Aorta (tissue), 5 donors: ENCODE measurements around the gene CD247. TPM values are rescaled to one million over a fixed set of nuclear protein-coding genes. Genes with fewer than 3 reads are reported as not detected.

ENCODE experiments used
- ATAC-seq: fragments of 200-7000 bp; cut with Tn5 transposase; one replicate; pipeline ENCODE4 v1.9.1; 2022; ENCODE audit warnings: moderate library complexity; ENCODE audit not compliant: low FRiP score
- DNase-seq, 2 donors: peaks; one replicate each; pipeline ENCODE4 v3.0.0-alpha.2; 2020
- H3K27ac ChIP-seq, 2 donors: one replicate each; pipeline ENCODE4 v1.5.1; 2013; ENCODE audit warnings: low read length in 2 of 2, mild to moderate bottlenecking in 2 of 2, moderate library complexity in 2 of 2, control low read depth in 1 of 2, inconsistent platforms in 1 of 2, low read depth in 1 of 2
- H3K27me3 ChIP-seq, 2 donors: one replicate each; pipeline ENCODE4 v1.6.1; 2013; ENCODE audit warnings: control low read depth in 1 of 2, low read length in 1 of 2, mild to moderate bottlenecking in 1 of 2, moderate library complexity in 1 of 2; ENCODE audit not compliant: insufficient read depth in 2 of 2, control insufficient read depth in 1 of 2
- H3K36me3 ChIP-seq, 2 donors: one replicate each; pipeline ENCODE4 v1.6.1; 2013; ENCODE audit warnings: control low read depth in 1 of 2, low read length in 1 of 2, mild to moderate bottlenecking in 1 of 2; ENCODE audit not compliant: insufficient read depth in 2 of 2, control insufficient read depth in 1 of 2
- H3K4me1 ChIP-seq, 2 donors: one replicate each; pipeline ENCODE4 v1.6.1; 2013; ENCODE audit warnings: low read length in 2 of 2, control low read depth in 1 of 2, mild to moderate bottlenecking in 1 of 2, moderate library complexity in 1 of 2; ENCODE audit not compliant: insufficient read depth in 2 of 2, control insufficient read depth in 1 of 2
- H3K4me3 ChIP-seq, 2 donors: one replicate each; pipeline ENCODE4 v1.5.1; 2013; ENCODE audit warnings: low read length in 2 of 2, control low read depth in 1 of 2, mild to moderate bottlenecking in 1 of 2
- H3K9me3 ChIP-seq: one replicate; pipeline ENCODE4 v1.6.1; 2013; ENCODE audit warnings: mild to moderate bottlenecking, low read length; ENCODE audit not compliant: control insufficient read depth
- WGBS, 2 donors: extraction: QIAGEN DNeasy Blood & Tissue Kit; methylation state at CpG; one replicate each; pipeline ENCODE4 v1.1.7; 2013; 5-methylcytosine and 5-hydroxymethylcytosine counted together
- intact Hi-C, 2 donors: fragments of 100-400 bp; cut with DNase I; formaldehyde crosslinking; loops; one replicate each; pipeline versions ENCODE4 v1.14.2 to v1.15.0; 2022
- polyA plus RNA-seq, 2 donors: library from polyadenylated mRNA; stranded (reverse); fragments of 200-250 nt; gene quantifications; one replicate each; pipeline ENCODE4 v1.2.3, GENCODE V29; 2013
- total RNA-seq, 2 donors: library from RNA; stranded (reverse); fragmentation: NEBNext Ultra II Directional; extraction: Animal tissue kit (Norgen Biotek cat#: 25700); gene quantifications; one replicate each; pipeline ENCODE4 v1.2.1, GENCODE V29; 2021
- donor health status: healthy with polysubstance abuse.
- donor health status: Bipolar disorder and iron deficiency.
- donor health status: DM: no; HTN: no; CAD: no.
- donor health status: DM: no; HTN: no; CAD: no.
- donor health status: DM: yes; HTN: yes; CAD: no.

The CD247 gene
- total and polyA plus RNA-seq, 4 donors = 0.64 to 4.3 (median 4.0) TPM; not detected in 1

DNA sequence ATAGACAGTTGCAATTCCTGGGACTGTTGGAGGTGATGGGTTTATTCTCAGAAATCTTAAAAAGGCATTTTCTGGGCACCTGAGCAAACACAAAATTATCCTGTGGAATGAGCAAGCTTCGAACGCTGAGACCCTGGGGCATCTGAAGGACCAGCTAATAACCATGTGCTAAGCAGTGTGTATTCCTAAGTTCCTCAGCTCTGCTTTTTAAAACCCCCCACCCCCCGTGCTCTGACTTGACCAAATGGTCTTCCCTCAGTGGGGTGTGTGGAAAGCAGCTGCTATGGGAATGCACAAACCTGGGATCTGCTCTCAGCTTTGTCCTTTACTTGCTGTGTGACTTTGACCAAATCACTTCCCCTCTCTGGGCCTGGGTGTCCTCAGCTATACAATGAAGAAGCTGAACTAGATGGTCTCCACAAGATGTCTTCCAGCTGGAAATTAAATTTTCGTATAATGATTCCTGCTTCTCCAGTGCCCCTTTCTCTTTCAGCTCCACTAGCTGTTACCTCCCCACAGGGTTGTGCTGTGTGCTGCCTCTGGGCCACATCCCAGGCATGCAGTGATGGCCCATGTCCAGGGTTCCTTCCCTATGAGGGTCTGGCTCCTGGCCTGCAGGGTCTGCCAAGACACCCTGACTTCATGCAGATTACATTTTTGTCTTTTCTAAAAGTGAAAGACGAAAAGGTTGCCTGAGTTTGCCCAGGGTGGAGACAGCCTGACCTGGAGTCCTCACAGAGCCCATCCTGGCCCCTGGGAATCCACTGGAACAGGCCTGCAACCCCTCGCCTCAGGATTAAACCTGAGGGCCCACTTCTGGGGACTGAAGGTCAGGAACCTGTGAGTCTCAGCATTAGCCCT lies 14.9 kb upstream of the CD247 start:
- Histone ChIP-seq H3K4me3 (no peak overlapping the region), H3K4me1 (no peaks in the 10 kb centered on the region), H3K27ac (no peak overlapping the region), H3K36me3 (no peaks in the 10 kb centered on the region), H3K27me3 (no peaks in the 10 kb centered on the region), H3K9me3 (no peaks in the 10 kb centered on the region)
- intact Hi-C loops = loop anchor here (5.0 to 10.0 kb wide), 4 partner anchors 91 to 466 kb away; no protein-coding TSS in a partner anchor
- ATAC-seq (peak; percentile 33), DNase-seq (no peak)
- 73 to 77% methylated on average over 6 of the region's 6 CpGs for whole genome bisulfite sequencing, 2 donors

DNA sequence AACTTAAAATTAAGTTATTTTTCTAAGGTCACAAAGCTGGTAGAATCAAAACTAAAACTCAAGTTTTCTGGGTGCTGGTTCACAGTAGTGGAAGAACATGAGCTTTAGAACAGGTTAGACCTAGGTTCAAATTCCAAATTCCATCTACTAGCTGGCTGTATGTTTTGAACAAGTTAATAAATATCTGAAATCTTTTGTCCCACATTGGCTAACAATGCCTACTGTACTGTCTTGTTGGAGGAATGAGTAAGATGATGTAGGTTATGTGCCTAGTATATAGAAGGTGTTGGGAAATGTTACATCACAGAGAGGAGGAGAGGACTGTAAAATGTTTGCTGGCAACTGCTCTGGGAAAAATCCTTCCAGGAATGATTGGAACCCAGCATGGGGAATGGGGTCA lies 14.0 kb upstream of the CD247 start:
- H3K4me3 ChIP-seq = no peak overlapping the region
- no peak for ATAC-seq

DNA sequence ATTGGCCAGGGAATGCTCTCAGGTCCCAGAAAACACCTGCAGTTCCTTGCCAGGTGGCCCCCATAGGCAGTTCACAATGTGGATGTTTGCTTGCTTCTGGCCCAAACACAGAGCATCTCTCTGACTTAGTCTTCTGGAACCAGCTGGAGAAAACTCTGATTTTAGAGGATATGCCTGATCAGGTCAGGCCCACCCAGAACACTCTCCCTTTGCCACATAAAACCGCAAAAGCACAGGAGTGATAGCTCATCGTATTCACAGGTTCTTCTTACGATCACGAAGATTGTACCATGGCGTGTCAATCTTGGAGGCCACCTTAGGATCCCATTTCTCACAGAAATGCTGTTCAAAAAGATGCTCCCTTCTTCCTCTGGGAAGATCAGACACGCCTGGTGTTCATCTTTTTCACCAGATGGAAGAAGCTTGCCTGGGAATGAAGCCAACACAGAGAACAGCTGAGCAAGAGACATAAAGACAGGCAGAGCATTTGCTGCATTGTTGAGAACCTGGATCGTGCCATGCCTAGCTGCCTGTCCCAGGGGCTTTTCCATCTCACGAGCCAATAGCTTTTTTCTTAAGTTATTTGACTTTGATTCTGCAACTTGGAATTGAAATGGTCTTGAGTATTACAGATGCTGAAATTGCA lies 11.6 kb upstream of the CD247 start:
- H3K4me3 ChIP-seq = no peak overlapping the region
- 84 to 92% methylated on average over 8 of the region's 8 CpGs for WGBS, 2 donors

More for the DNA sequence above, 14.0 kb upstream of the CD247 start:
- Histone ChIP-seq H3K9me3 (no peaks in the 10 kb centered on the region), H3K36me3 (no peaks in the 10 kb centered on the region), H3K27ac (no peak overlapping the region), H3K27me3 (no peaks in the 10 kb centered on the region), H3K4me1 (no peaks in the 10 kb centered on the region)
- intact Hi-C loops = loop anchor here (5.0 to 10.0 kb wide), 4 partner anchors 90 to 465 kb away; no protein-coding TSS in a partner anchor
- DNase-seq = no peak

DNA sequence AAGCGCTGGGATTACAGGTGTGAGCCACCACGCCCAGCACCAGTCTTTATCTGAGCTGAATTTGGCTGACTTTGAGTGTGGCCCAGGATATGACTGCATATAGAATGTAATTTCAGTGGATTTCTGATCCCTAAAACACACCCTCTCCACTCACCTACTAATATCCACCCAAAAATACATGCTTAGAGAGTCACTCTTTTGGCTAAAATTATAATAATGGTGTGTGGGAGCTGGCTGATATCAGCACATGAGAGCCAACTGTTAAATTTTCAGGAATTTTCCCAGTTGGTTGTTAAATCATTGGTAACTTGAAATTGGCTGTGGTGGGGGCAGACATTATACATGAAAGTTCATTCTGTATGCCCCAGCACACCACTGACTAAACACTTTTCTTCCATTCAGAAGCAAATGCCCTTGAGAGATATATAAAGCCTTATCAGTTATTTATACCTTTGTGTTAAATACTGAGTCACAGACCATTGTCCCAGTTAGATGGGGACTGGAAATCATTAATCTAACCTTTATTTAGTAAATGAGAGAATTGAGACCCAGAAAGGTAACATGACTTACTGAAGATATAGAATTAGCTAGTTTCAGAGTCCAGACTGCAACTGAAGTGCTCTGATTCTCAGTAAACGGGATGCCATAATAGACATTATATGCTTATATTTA lies 9.9 kb upstream of the CD247 start:
- DNase-seq (no peak), ATAC-seq (no peak)
- intact Hi-C loops = no loop called here
- H3K27me3 ChIP-seq = no peaks in the 10 kb centered on the region
- no peak overlapping the region for H3K4me3 ChIP-seq
- no peaks in the 10 kb centered on the region for H3K9me3 ChIP-seq
- no peaks in the 10 kb centered on the region for H3K4me1 ChIP-seq
- 92 to 97% methylated on average over 3 of the region's 3 CpGs for WGBS, 2 donors
- H3K36me3 ChIP-seq = no peaks in the 10 kb centered on the region
- no peak overlapping the region for H3K27ac ChIP-seq

More for the DNA sequence above, 11.6 kb upstream of the CD247 start:
- no peaks in the 10 kb centered on the region for H3K4me1 ChIP-seq
- intact Hi-C loops = loop anchor here (5.0 to 10.0 kb wide), 4 partner anchors 88 to 463 kb away; no protein-coding TSS in a partner anchor
- DNase-seq (no peak), ATAC-seq (no peak)
- H3K27ac ChIP-seq = no peak overlapping the region
- H3K36me3 ChIP-seq = no peaks in the 10 kb centered on the region
- H3K9me3 ChIP-seq = no peaks in the 10 kb centered on the region
- H3K27me3 ChIP-seq = no peaks in the 10 kb centered on the region

DNA sequence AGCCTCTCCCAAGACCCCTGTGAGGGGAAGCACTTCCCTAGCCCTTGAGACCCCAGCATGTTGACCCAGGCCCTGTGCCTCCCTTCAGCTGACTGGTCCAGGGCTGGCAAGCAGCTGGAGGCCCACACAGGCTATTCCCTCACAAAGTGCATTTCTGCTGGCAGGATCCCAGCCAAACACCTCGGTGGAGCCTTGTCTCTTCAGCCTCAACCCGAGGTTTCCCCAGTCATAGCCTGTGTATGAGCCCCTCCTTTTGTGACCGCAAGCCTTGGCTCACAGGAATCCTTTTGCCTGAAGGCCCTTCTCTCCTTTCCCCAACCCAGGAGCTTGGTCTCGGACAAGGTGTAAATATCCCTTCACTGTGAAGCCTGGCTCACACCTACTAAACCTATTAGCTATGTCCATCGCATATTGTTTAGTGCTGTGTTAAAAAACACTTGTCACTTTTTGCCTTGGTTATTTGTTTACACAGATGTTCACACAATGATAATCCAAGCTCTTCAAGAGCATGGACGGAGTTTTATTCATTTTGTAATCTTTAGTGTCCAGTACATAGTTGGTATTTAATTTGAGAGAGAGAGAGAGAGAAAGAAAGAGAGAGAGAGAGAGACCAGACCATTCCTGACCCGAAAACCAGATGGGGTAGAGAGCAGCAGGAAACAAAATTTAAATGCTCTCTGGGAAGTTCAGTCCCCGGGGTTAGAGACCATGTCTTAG lies 8.5 kb upstream of the CD247 start:
- Histone ChIP-seq H3K36me3 (no peaks in the 10 kb centered on the region), H3K4me3 (no peak overlapping the region), H3K4me1 (no peaks in the 10 kb centered on the region), H3K27ac (no peak overlapping the region), H3K27me3 (no peaks in the 10 kb centered on the region), H3K9me3 (no peaks in the 10 kb centered on the region)
- 66 to 70% methylated on average over 8 of the region's 8 CpGs for WGBS, 2 donors
- intact Hi-C loops = no loop called here
- no peak for ATAC-seq
- DNase-seq = no peak

DNA sequence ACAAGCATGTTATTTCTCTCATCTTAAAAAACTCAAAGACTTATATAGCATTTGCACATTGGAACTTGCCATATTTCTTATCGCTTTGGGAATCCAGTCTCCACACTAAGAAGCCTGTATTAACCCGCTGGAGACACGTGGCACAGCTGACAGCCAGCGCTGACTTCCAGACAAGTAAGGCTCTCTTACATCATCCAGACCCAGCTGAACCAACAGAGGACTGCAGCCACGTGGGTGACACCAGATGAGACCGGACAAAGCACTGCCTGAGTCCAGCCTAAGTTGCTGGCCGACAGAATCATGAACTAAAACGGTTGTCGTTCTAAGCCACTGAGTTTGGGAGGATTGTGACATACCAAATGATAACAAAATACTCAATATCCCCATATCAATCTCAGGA lies 6.3 kb upstream of the CD247 start:
- DNase-seq (no peak), ATAC-seq (no peak)
- intact Hi-C loops = no loop called here
- no peak overlapping the region for H3K27ac ChIP-seq
- no peaks in the 10 kb centered on the region for H3K4me1 ChIP-seq
- H3K9me3 ChIP-seq = no peaks in the 10 kb centered on the region
- WGBS, 2 donors = 36 to 69% methylated on average over 9 of the region's 9 CpGs
- H3K4me3 ChIP-seq = no peak overlapping the region
- H3K27me3 ChIP-seq = no peaks in the 10 kb centered on the region
- no peaks in the 10 kb centered on the region for H3K36me3 ChIP-seq

DNA sequence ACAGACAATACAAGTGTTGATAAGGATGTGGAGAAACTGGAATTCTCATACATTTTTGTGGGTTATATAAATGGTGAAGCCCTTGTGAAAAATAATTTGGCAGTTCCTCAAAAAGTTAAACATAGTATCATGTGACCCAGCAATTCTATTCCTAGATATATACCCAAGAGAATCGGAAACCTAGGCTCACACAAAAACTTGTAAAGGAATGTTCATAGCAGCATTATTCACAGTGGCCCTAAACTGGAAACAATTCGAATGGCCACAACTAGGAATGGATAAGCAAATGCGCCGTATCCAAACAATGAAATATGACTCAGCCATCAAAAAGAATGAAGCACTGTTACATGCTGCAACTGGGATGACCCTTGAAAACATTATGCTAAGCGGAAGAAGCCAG lies 3.9 kb upstream of the CD247 start:
- Histone ChIP-seq H3K36me3 (no peaks in the 10 kb centered on the region), H3K4me1 (no peaks in the 10 kb centered on the region), H3K9me3 (no peaks in the 10 kb centered on the region), H3K27ac (no peak overlapping the region), H3K27me3 (no peaks in the 10 kb centered on the region), H3K4me3 (no peak overlapping the region)
- ATAC-seq = no peak
- intact Hi-C loops = no loop called here
- DNase-seq = no peak
- 49 to 61% methylated on average over 5 of the region's 5 CpGs for WGBS, 2 donors

DNA sequence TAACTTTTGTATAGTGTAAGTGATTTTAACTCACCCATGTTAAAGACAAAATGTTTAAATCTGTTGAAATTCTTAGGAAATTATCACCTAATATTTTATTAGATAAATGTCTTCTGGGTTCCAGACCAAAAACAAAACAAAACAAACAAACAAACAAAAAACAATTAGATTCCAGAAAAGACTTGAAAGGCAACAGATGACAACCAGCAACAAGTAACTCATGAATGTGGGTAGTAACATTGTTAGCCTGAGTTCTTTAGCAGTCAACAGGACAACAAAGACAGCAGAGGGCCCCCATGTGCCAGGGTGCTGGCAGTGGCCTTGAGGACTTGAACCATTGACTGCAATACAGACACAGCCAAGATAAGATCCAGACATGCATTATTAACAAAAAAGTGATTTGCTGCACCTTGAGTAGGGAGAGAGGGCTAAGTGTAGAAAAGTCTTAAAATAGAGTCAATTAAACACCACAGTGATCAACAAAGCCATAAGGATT lies 2.4 kb upstream of the CD247 start:
- DNase-seq (no peak), ATAC-seq (no peak)
- H3K9me3 ChIP-seq = no peaks in the 10 kb centered on the region
- intact Hi-C loops = no loop called here
- no peaks in the 10 kb centered on the region for H3K4me1 ChIP-seq
- H3K27me3 ChIP-seq = no peaks in the 10 kb centered on the region
- H3K27ac ChIP-seq = no peak overlapping the region
- no peaks in the 10 kb centered on the region for H3K36me3 ChIP-seq
- H3K4me3 ChIP-seq = no peak overlapping the region
